OCI-M1 (cell line): ENCODE measurements around the gene HLCS.
A peak's percentile ranks its signal among the peaks of the same experiment; 100 is the strongest.

Experiments
- DNase-seq: peaks from one replicate; lab custom pipeline; 2025; lab: John Stamatoyannopoulos, UW

The HLCS gene

GRCh38 chr21:36881228-36881627 is 85.2 kb downstream of the HLCS start:
- DNase-seq: no peak

GRCh38 chr21:36879827-36880226 is 86.6 kb downstream of the HLCS start:
- DNase-seq: peak; percentile 58

GRCh38 chr21:36877741-36878140 is 88.7 kb downstream of the HLCS start:
- peak; percentile 24 for DNase-seq

GRCh38 chr21:36874665-36875064 is 91.8 kb downstream of the HLCS start:
- no peak for DNase-seq

GRCh38 chr21:36873513-36873912 is 93.0 kb downstream of the HLCS start:
- DNase-seq: no peak

GRCh38 chr21:36867291-36867905 is 99.1 kb downstream of the HLCS start:
- no peak for DNase-seq

- no peak for DNase-seq
These were observed 100.0 kb downstream of the HLCS start for GRCh38 chr21:36866419-36866818.

- no peak for DNase-seq
These were observed 101.5 kb downstream of the HLCS start for GRCh38 chr21:36864974-36865373.

- DNase-seq: no peak
These were observed 103.2 kb downstream of the HLCS start for GRCh38 chr21:36863260-36863659.

GRCh38 chr21:36861595-36862323 is 104.7 kb downstream of the HLCS start:
- DNase-seq: no peak

GRCh38 chr21:36860736-36861594 is 105.5 kb downstream of the HLCS start:
- DNase-seq: peak; percentile 67

GRCh38 chr21:36859744-36860501 is 106.5 kb downstream of the HLCS start:
- peak; percentile 98 for DNase-seq

GRCh38 chr21:36858320-36858957 is 108.0 kb downstream of the HLCS start:
- no peak for DNase-seq

- DNase-seq: no peak
These were observed 109.8 kb downstream of the HLCS start for GRCh38 chr21:36856643-36857042.

GRCh38 chr21:36854391-36854790 is 112.1 kb downstream of the HLCS start:
- peak; percentile 86 for DNase-seq

- no peak for DNase-seq
These were observed 113.6 kb downstream of the HLCS start for GRCh38 chr21:36852864-36853263.

- DNase-seq: no peak
These were observed 114.2 kb downstream of the HLCS start for GRCh38 chr21:36852293-36852692.

GRCh38 chr21:36851121-36851520 is 115.3 kb downstream of the HLCS start:
- DNase-seq: no peak

- DNase-seq: no peak
These were observed 116.1 kb downstream of the HLCS start for GRCh38 chr21:36850372-36850771.

GRCh38 chr21:36849461-36850105 is 116.9 kb downstream of the HLCS start:
- no peak for DNase-seq

- DNase-seq: no peak
These were observed 117.7 kb downstream of the HLCS start for GRCh38 chr21:36848730-36849274.
